VCaP (cell line): ENCODE data around the gene COL5A1.

Source experiments
- H3K27ac ChIP-seq: fragments of 450-650 bp; 2 replicates; pipeline ENCODE4 v1.5.1; 2017
- CTCF ChIP-seq: fragments of 450-650 bp; conservative IDR thresholded peaks from 2 replicates; pipeline ENCODE4 v1.5.1; 2017; ENCODE audit warnings: mild to moderate bottlenecking, moderate library complexity

Gene COL5A1

GRCh38 chr9:134652291-134653225 is 11.0 kb downstream of the COL5A1 start:
- H3K27ac ChIP-seq, result no peak overlapping the region
- TF ChIP-seq CTCF, result no peak

GRCh38 chr9:134653259-134654009 is 11.8 kb downstream of the COL5A1 start:
- TF ChIP-seq CTCF, result no peak
- no peak overlapping the region for H3K27ac ChIP-seq

GRCh38 chr9:134655101-134655500 is 13.5 kb downstream of the COL5A1 start:
- no peak overlapping the region for H3K27ac ChIP-seq
- TF ChIP-seq CTCF, result no peak

- H3K27ac ChIP-seq, result no peak overlapping the region
- TF ChIP-seq CTCF, result no peak
Measured at GRCh38 chr9:134655586-134656333, 14.2 kb downstream of the COL5A1 start.

GRCh38 chr9:134656334-134657006 is 14.9 kb downstream of the COL5A1 start:
- H3K27ac ChIP-seq, result no peak overlapping the region
- peak; percentile 42 for TF ChIP-seq CTCF

GRCh38 chr9:134657666-134658377 is 16.2 kb downstream of the COL5A1 start:
- no peak for TF ChIP-seq CTCF
- no peak overlapping the region for H3K27ac ChIP-seq
